Inflammatory macrophage treated with lipopolysaccharide for 4 hours (primary cell): ENCODE measurements around the gene SVIL.
"Not testable (repeated sequence)": the region's sequence is repeated elsewhere in the genome, so short reads cannot be mapped to it uniquely, and the experiment has no call there.

Experiments
- DNase-seq: peaks from one replicate; pipeline ENCODE4 v3.0.0-alpha.2; 2020

The SVIL gene

GRCh38 chr10:29446327-29446726 lies 188.4 kb downstream of the SVIL start:
- DNase-seq, result peak; percentile 71

GRCh38 chr10:29443745-29444523 lies 190.8 kb downstream of the SVIL start:
- no peak for DNase-seq

GRCh38 chr10:29440981-29441380 lies 193.8 kb downstream of the SVIL start:
- DNase-seq, result no peak

GRCh38 chr10:29439005-29439404 lies 195.8 kb downstream of the SVIL start:
- DNase-seq, result not testable (repeated sequence)

- DNase-seq, result no peak
These were observed 196.5 kb downstream of the SVIL start for GRCh38 chr10:29438271-29438670.

GRCh38 chr10:29437871-29438270 lies 196.9 kb downstream of the SVIL start:
- no peak for DNase-seq

GRCh38 chr10:29435809-29436501 lies 198.8 kb downstream of the SVIL start:
- no peak for DNase-seq

- DNase-seq, result peak; percentile 44
These were observed 200.7 kb downstream of the SVIL start for GRCh38 chr10:29434111-29434510.

GRCh38 chr10:29431711-29432110 lies 203.1 kb downstream of the SVIL start:
- DNase-seq, result no peak

GRCh38 chr10:29430101-29430500 lies 204.7 kb downstream of the SVIL start:
- no peak for DNase-seq

- DNase-seq, result no peak
These were observed 206.3 kb downstream of the SVIL start for GRCh38 chr10:29428486-29428885.

GRCh38 chr10:29427667-29428066 lies 207.1 kb downstream of the SVIL start:
- no peak for DNase-seq

GRCh38 chr10:29426420-29426819 lies 208.4 kb downstream of the SVIL start:
- DNase-seq, result no peak

GRCh38 chr10:29424017-29424416 lies 210.8 kb downstream of the SVIL start:
- DNase-seq, result no peak

GRCh38 chr10:29420744-29421143 lies 214.0 kb downstream of the SVIL start:
- no peak for DNase-seq

- no peak for DNase-seq
These were observed 217.4 kb downstream of the SVIL start for GRCh38 chr10:29417324-29417723.

- DNase-seq, result no peak
These were observed 218.9 kb downstream of the SVIL start for GRCh38 chr10:29415876-29416275.

GRCh38 chr10:29414501-29414900 lies 220.3 kb downstream of the SVIL start:
- DNase-seq, result no peak

- DNase-seq, result peak; percentile 77
These were observed 222.3 kb downstream of the SVIL start for GRCh38 chr10:29412485-29412884.

GRCh38 chr10:29411666-29412315 lies 223.0 kb downstream of the SVIL start:
- DNase-seq, result peak; percentile 65

GRCh38 chr10:29409241-29410054 lies 225.3 kb downstream of the SVIL start:
- peak; percentile 74 for DNase-seq

GRCh38 chr10:29408847-29409240 lies 225.9 kb downstream of the SVIL start:
- no peak for DNase-seq
